Pancreas (tissue), 10 donors: ENCODE data around the gene APOA1. TPM values are rescaled to one million over a fixed set of nuclear protein-coding genes. Genes with fewer than 3 reads are reported as not detected.
A peak's percentile ranks its signal among the peaks of the same experiment; 100 is the strongest.

Experiments
- ATAC-seq, 4 donors: fragments of 200-7000 bp; cut with Tn5 transposase; one replicate each; pipeline versions ENCODE4 v1.8.0 to v1.9.1; 2020; ENCODE audit warnings: mild to moderate bottlenecking in 4 of 4, moderate library complexity in 4 of 4
- DNase-seq, 6 donors: peaks; one replicate each; pipeline ENCODE4 v3.0.0-alpha.2; 2020
- FAIRE-seq: peaks from 2 replicates; lab custom pipeline; 2012; peaks lifted over from hg19 to GRCh38; lab: Jason Lieb, UNC
- H3K27ac ChIP-seq, 4 donors: fragments of 200-600 bp; sonication (generic); 1 replicate in 3 of 4; 2 replicates in 1 of 4; pipeline versions ENCODE4 v1.5.0 to v1.8.0; 2020
- H3K27me3 ChIP-seq, 4 donors: fragments of 200-600 bp; one replicate each; pipeline ENCODE4 v1.8.0; 2021
- H3K36me3 ChIP-seq, 3 donors: fragments of 200-600 bp; sonication (generic) in 1 of 3; one replicate each; pipeline versions ENCODE4 v1.5.0 to v1.8.0; 2020 to 2021
- H3K4me1 ChIP-seq, 3 donors: fragments of 200-600 bp; one replicate each; pipeline ENCODE4 v1.8.0; 2021
- H3K4me3 ChIP-seq, 4 donors: fragments of 200-600 bp; sonication (generic) in 2 of 4; one replicate each; pipeline versions ENCODE4 v1.5.0 to v1.8.0; 2020 to 2021
- H3K9me3 ChIP-seq, 4 donors: fragments of 200-600 bp; one replicate each; pipeline ENCODE4 v1.8.0; 2021
- CTCF ChIP-seq, 4 donors: fragments of 200-600 bp; sonication (generic) in 3 of 4; IDR thresholded peaks; one replicate each; pipeline versions ENCODE4 v1.5.0 to v1.8.0; 2021; ENCODE audit warnings: antibody characterized with exemption in 4 of 4
- WGBS, 2 donors: extraction: QIAGEN DNeasy Blood & Tissue Kit; methylation state at CpG; one replicate each; pipeline ENCODE4 v1.1.7; 2013; 5-methylcytosine and 5-hydroxymethylcytosine counted together
- intact Hi-C, 3 donors: fragments of 100-400 bp; cut with DNase I; formaldehyde crosslinking; loops; one replicate each; pipeline versions ENCODE4 v1.11.1 to v1.14.2; 2022
- polyA plus RNA-seq, 2 donors: library from polyadenylated mRNA; stranded (reverse); fragments of 200-250 nt; gene quantifications; one replicate each; pipeline ENCODE4 v1.2.3, GENCODE V29; 2013
- total RNA-seq, 6 donors: library from RNA; stranded (reverse); fragmentation: NEBNext Ultra II Directional in 4 of 6; extraction: Animal tissue kit (Norgen Biotek cat#: 25700) in 4 of 6; gene quantifications; one replicate each; pipeline versions ENCODE4 v1.2.1 to v1.2.4, GENCODE V29; 2021 to 2023
- donor health status: healthy with polysubstance abuse.
- donor health status: DM: no; HTN: no; CAD: no; lungs with moderate emphysema.
- donor health status: DM: no; HTN: no; CAD: no.
- donor health status: control.
- donor health status: control.
- donor health status: Bipolar disorder and iron deficiency.
- donor health status: DM: yes; HTN: yes; CAD: no.
- donor health status: DM: no; HTN: no; CAD: no.
- donor health status: DM: no; HTN: no; CAD: no.
- donor health status: DM: yes; HTN: yes; CAD: no.

APOA1 gene
- total and polyA plus RNA-seq, 8 donors = 0.16 to 5.2 (median 1.0) TPM; not detected in 3

GRCh38 chr11:116844722-116845121 is 7.3 kb upstream of the APOA1 start:
- no peak for TF ChIP-seq CTCF (IDR thresholded peaks at IDR 0.05)
- FAIRE-seq (no peak), ATAC-seq (no peak), DNase-seq (no peak)
- no peak overlapping the region for H3K4me3 ChIP-seq
- no peaks in the 10 kb centered on the region for H3K4me1 ChIP-seq
- intact Hi-C loops = no loop called here
- H3K27me3 ChIP-seq = no peaks in the 10 kb centered on the region
- peaks cover 0 to 45% (median 15%) of the 10 kb centered on the region in 3 donors for H3K36me3 ChIP-seq
- no peaks in the 10 kb centered on the region for H3K9me3 ChIP-seq
- no peak overlapping the region for H3K27ac ChIP-seq
- WGBS, 2 donors = 93 to 95% methylated on average over 4 of the region's 4 CpGs

GRCh38 chr11:116843661-116844060 is 6.2 kb upstream of the APOA1 start:
- Histone ChIP-seq H3K4me1 (no peaks in the 10 kb centered on the region), H3K36me3 (peaks cover 0 to 37% (median 15%) of the 10 kb centered on the region in 3 donors), H3K27ac (no peak overlapping the region), H3K9me3 (no peaks in the 10 kb centered on the region), H3K4me3 (no peak overlapping the region), H3K27me3 (no peaks in the 10 kb centered on the region)
- WGBS, 2 donors = 89 to 94% methylated on average over 9 of the region's 9 CpGs
- no peak for DNase-seq
- FAIRE-seq = no peak
- no peak for TF ChIP-seq CTCF (IDR thresholded peaks at IDR 0.05)
- ATAC-seq = no peak
- intact Hi-C loops = no loop called here

GRCh38 chr11:116842909-116843308 is 5.5 kb upstream of the APOA1 start:
- 89 to 91% methylated on average over 4 of the region's 4 CpGs for WGBS, 2 donors
- Histone ChIP-seq H3K27ac (no peak overlapping the region), H3K36me3 (peaks cover 0 to 32% (median 15%) of the 10 kb centered on the region in 3 donors), H3K4me3 (no peak overlapping the region), H3K27me3 (no peaks in the 10 kb centered on the region), H3K4me1 (no peaks in the 10 kb centered on the region), H3K9me3 (no peaks in the 10 kb centered on the region)
- no peak for FAIRE-seq
- TF ChIP-seq CTCF (IDR thresholded peaks at IDR 0.05) = no peak
- peak in 1 of 4 donors; percentile 16 for ATAC-seq
- no peak for DNase-seq
- intact Hi-C loops = no loop called here

- no peak for TF ChIP-seq CTCF (IDR thresholded peaks at IDR 0.05)
- FAIRE-seq (no peak), ATAC-seq (no peak), DNase-seq (no peak)
- no peak overlapping the region for H3K27ac ChIP-seq
- no peak overlapping the region for H3K4me3 ChIP-seq
- whole genome bisulfite sequencing, 2 donors = 98 to 99% methylated on average over 4 of the region's 4 CpGs
- H3K4me1 ChIP-seq = no peaks in the 10 kb centered on the region
- H3K27me3 ChIP-seq = no peaks in the 10 kb centered on the region
- peaks cover 0 to 25% (median 8%) of the 10 kb centered on the region in 3 donors for H3K36me3 ChIP-seq
- intact Hi-C loops = no loop called here
- no peaks in the 10 kb centered on the region for H3K9me3 ChIP-seq
Measured at GRCh38 chr11:116842117-116842516, 4.7 kb upstream of the APOA1 start.

- no peak overlapping the region for H3K27ac ChIP-seq
- TF ChIP-seq CTCF (IDR thresholded peaks at IDR 0.05) = no peak
- 72 to 79% methylated on average over 9 of the region's 9 CpGs for WGBS, 2 donors
- peaks cover 0 to 3% (median 0%) of the 10 kb centered on the region in 3 donors for H3K4me1 ChIP-seq
- FAIRE-seq (no peak), DNase-seq (no peak), ATAC-seq (no peak)
- no peaks in the 10 kb centered on the region for H3K9me3 ChIP-seq
- no peaks in the 10 kb centered on the region for H3K27me3 ChIP-seq
- H3K36me3 ChIP-seq = peaks cover 0 to 12% (median 0%) of the 10 kb centered on the region in 3 donors
- H3K4me3 ChIP-seq = no peak overlapping the region
- intact Hi-C loops = no loop called here
Measured at GRCh38 chr11:116840746-116841296, 3.4 kb upstream of the APOA1 start.
